ENCODE measurements around the gene TP53I13. TPM values are rescaled to one million over a fixed set of nuclear protein-coding genes. Genes with fewer than 3 reads are reported as not detected.

TP53I13 gene
- total RNA-seq, 1 donor from 2014 or later: 49.8 TPM

DNA sequence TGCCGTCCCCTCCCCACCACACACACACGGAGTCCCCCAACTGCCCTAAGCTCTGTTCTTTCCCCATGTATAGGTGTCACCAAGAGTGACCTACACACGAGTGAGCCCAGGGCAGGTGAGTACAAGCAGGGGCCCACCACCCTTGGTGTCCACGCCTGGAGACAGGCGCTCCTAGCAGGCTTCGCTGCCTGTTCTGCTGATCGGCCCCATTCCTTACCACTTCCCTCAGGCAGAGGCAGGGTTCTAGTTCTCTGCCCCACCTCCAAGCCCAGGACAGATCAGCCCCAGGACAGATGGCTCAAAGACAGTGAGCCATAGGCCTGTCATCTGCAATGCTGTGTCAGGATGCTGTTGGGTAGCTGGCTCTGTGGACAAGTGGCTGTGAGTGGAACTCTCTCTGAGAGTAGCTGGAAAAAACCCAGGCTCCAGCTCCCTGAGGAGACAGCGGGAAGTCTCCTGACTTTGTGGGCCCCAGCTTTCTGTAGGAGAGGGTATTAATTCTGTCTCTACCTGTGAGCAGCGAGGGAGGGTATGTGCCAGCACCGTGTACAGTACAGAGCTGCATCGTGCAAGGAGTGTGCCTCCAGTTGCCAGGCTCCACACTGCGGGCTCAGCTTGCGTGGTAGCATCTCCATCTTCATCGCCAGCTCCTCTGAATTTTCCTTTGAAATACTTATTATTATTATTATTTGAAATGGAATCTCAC lies 897 bp downstream of the TP53I13 start:
- peaks cover 5% of the 10 kb centered on the region for H3K36me3 Mint-ChIP-seq (ENCODE audit: low read depth)
- peak overlapping the region; percentile 88 for H3K4me3 Mint-ChIP-seq (ENCODE audit: unreplicated experiment)
- H3K4me1 Mint-ChIP-seq (ENCODE audit: low read depth): peaks cover 31% of the 10 kb centered on the region
- no peaks in the 10 kb centered on the region for H3K9me3 Mint-ChIP-seq (ENCODE audit: low read depth)
- H3K27me3 Mint-ChIP-seq (ENCODE audit: low read depth): no peaks in the 10 kb centered on the region
- H3K27ac Mint-ChIP-seq (ENCODE audit: unreplicated experiment): peak overlapping the region; percentile 77
- TF ChIP-seq, protein P1, sequence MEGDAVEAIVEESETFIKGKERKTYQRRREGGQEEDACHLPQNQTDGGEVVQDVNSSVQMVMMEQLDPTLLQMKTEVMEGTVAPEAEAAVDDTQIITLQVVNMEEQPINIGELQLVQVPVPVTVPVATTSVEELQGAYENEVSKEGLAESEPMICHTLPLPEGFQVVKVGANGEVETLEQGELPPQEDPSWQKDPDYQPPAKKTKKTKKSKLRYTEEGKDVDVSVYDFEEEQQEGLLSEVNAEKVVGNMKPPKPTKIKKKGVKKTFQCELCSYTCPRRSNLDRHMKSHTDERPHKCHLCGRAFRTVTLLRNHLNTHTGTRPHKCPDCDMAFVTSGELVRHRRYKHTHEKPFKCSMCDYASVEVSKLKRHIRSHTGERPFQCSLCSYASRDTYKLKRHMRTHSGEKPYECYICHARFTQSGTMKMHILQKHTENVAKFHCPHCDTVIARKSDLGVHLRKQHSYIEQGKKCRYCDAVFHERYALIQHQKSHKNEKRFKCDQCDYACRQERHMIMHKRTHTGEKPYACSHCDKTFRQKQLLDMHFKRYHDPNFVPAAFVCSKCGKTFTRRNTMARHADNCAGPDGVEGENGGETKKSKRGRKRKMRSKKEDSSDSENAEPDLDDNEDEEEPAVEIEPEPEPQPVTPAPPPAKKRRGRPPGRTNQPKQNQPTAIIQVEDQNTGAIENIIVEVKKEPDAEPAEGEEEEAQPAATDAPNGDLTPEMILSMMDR (IDR thresholded peaks at IDR 0.05): no peak
- peak; percentile 83 for DNase-seq (ENCODE audit: low spot score)

GRCh38 chr17:29570521-29570920 lies 2.0 kb downstream of the TP53I13 start:
- DNase-seq (ENCODE audit: low spot score): peak; percentile 52
- Mint-ChIP-seq H3K9me3 (ENCODE audit: low read depth) (no peaks in the 10 kb centered on the region), H3K27ac (ENCODE audit: unreplicated experiment) (no peak overlapping the region), H3K36me3 (ENCODE audit: low read depth) (peaks cover 9% of the 10 kb centered on the region), H3K4me1 (ENCODE audit: low read depth) (peaks cover 31% of the 10 kb centered on the region), H3K27me3 (ENCODE audit: low read depth) (no peaks in the 10 kb centered on the region), H3K4me3 (ENCODE audit: unreplicated experiment) (peak overlapping the region; percentile 49)
- TF ChIP-seq, protein P1 (IDR thresholded peaks at IDR 0.05): no peak

- Mint-ChIP-seq H3K27me3 (ENCODE audit: low read depth) (no peaks in the 10 kb centered on the region), H3K27ac (ENCODE audit: unreplicated experiment) (no peak overlapping the region), H3K4me1 (ENCODE audit: low read depth) (peaks cover 24% of the 10 kb centered on the region), H3K9me3 (ENCODE audit: low read depth) (no peaks in the 10 kb centered on the region), H3K4me3 (ENCODE audit: unreplicated experiment) (no peak overlapping the region), H3K36me3 (ENCODE audit: low read depth) (peaks cover 9% of the 10 kb centered on the region)
- DNase-seq (ENCODE audit: low spot score): peak; percentile 51
- TF ChIP-seq, protein P1 (IDR thresholded peaks at IDR 0.05): no peak
Measured at GRCh38 chr17:29571486-29571882, 3.0 kb downstream of the TP53I13 start.

- H3K36me3 Mint-ChIP-seq (ENCODE audit: low read depth): peaks cover 9% of the 10 kb centered on the region
- peaks cover 24% of the 10 kb centered on the region for H3K4me1 Mint-ChIP-seq (ENCODE audit: low read depth)
- no peaks in the 10 kb centered on the region for H3K9me3 Mint-ChIP-seq (ENCODE audit: low read depth)
- TF ChIP-seq, protein P1 (IDR thresholded peaks at IDR 0.05): no peak
- peak; percentile 90 for DNase-seq (ENCODE audit: low spot score)
- H3K27ac Mint-ChIP-seq (ENCODE audit: unreplicated experiment): no peak overlapping the region
- H3K4me3 Mint-ChIP-seq (ENCODE audit: unreplicated experiment): no peak overlapping the region
- H3K27me3 Mint-ChIP-seq (ENCODE audit: low read depth): no peaks in the 10 kb centered on the region
Measured at GRCh38 chr17:29571883-29572681, 3.6 kb downstream of the TP53I13 start.

DNA sequence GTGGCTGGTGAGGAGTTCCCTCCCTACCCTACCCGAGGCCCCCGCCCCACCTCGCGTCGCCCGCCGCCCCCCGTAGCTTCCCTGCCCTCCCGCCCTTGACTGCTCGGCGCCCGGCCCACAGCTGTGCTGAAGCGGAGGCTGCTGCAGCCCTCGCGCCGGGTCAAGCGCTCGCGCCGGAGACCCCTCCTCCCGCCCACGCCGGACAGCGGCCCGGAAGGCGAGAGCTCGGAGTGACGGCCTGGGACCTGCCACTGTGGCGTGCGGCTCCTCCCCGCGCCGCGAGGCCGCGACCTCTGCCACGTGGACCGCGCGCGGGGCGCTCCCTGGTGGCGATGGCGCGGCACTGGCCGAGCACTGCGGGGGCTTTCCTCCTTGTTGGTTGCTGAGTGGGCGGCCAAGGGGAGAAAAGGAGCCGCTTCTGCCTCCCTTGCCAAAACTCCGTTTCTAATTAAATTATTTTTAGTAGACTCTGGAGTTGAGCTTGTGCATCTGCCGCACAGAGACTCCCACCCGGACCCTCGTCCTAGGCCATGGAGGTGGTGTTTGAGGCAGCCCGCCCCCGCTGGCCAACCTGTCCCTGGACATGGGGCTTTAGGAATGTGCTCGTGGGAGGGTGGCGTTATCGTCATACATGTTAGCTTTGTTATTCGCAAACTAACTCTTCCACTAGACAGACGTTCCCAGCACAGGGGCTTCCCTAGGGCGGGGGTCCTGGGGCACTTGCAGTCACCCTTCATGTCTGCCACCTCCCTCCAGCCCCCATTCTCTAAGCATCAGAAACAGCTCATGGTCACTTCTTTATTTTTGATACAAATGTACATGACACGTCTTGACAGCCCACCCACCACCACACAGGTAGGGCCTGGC lies 4.4 kb downstream of the TP53I13 start:
- peaks cover 11% of the 10 kb centered on the region for H3K36me3 Mint-ChIP-seq (ENCODE audit: low read depth)
- H3K4me1 Mint-ChIP-seq (ENCODE audit: low read depth): peaks cover 24% of the 10 kb centered on the region
- TF ChIP-seq, protein P1 (IDR thresholded peaks at IDR 0.05): peak; percentile 85
- H3K4me3 Mint-ChIP-seq (ENCODE audit: unreplicated experiment): peak overlapping the region; percentile 35
- H3K27me3 Mint-ChIP-seq (ENCODE audit: low read depth): no peaks in the 10 kb centered on the region
- peak; percentile 90 for DNase-seq (ENCODE audit: low spot score)
- H3K27ac Mint-ChIP-seq (ENCODE audit: unreplicated experiment): no peak overlapping the region
- no peaks in the 10 kb centered on the region for H3K9me3 Mint-ChIP-seq (ENCODE audit: low read depth)

All from chondrocyte (in vitro differentiated cells).